SIG-M5 treated with dmso at 0.1 percent for 504 hours (cell line): ENCODE measurements around the gene PTPRG.

Experiments
- DNase-seq: peaks from one replicate; lab custom pipeline; 2025; ENCODE audit not compliant: unreplicated experiment; lab: John Stamatoyannopoulos, UW

Gene PTPRG

GRCh38 chr3:61944726-61945125, 383.4 kb downstream of the PTPRG start:
- DNase-seq, result no peak

GRCh38 chr3:61945657-61946056, 384.3 kb downstream of the PTPRG start:
- DNase-seq, result no peak

GRCh38 chr3:61946570-61947324, 385.4 kb downstream of the PTPRG start:
- no peak for DNase-seq

GRCh38 chr3:61947456-61947855, 386.1 kb downstream of the PTPRG start:
- DNase-seq, result no peak

- no peak for DNase-seq
Observed at GRCh38 chr3:61948699-61949305, 387.4 kb downstream of the PTPRG start.

- no peak for DNase-seq
Observed at GRCh38 chr3:61954097-61954540, 392.7 kb downstream of the PTPRG start.

- DNase-seq, result no peak
Observed at GRCh38 chr3:61955483-61955882, 394.1 kb downstream of the PTPRG start.

GRCh38 chr3:61956236-61956635, 394.9 kb downstream of the PTPRG start:
- DNase-seq, result no peak

GRCh38 chr3:61957259-61957658, 395.9 kb downstream of the PTPRG start:
- DNase-seq, result no peak

GRCh38 chr3:61960976-61961375, 399.6 kb downstream of the PTPRG start:
- DNase-seq, result no peak

- no peak for DNase-seq
Observed at GRCh38 chr3:61961900-61962299, 400.5 kb downstream of the PTPRG start.

- DNase-seq, result no peak
Observed at GRCh38 chr3:61964566-61964965, 403.2 kb downstream of the PTPRG start.

- DNase-seq, result no peak
Observed at GRCh38 chr3:61965770-61966131, 404.4 kb downstream of the PTPRG start.

- DNase-seq, result no peak
Observed at GRCh38 chr3:61966200-61966599, 404.8 kb downstream of the PTPRG start.

- DNase-seq, result no peak
Observed at GRCh38 chr3:61967019-61967418, 405.6 kb downstream of the PTPRG start.

GRCh38 chr3:61967937-61968336, 406.6 kb downstream of the PTPRG start:
- no peak for DNase-seq

- no peak for DNase-seq
Observed at GRCh38 chr3:61974662-61975061, 413.3 kb downstream of the PTPRG start.

GRCh38 chr3:61975199-61975598, 413.8 kb downstream of the PTPRG start:
- DNase-seq, result no peak

GRCh38 chr3:61975936-61976335, 414.6 kb downstream of the PTPRG start:
- DNase-seq, result no peak

- no peak for DNase-seq
Observed at GRCh38 chr3:61978460-61979419, 417.4 kb downstream of the PTPRG start.

- no peak for DNase-seq
Observed at GRCh38 chr3:61979638-61980037, 418.3 kb downstream of the PTPRG start.

- DNase-seq, result no peak
Observed at GRCh38 chr3:61980041-61980440, 418.7 kb downstream of the PTPRG start.
